ENCODE results near the gene PITHD1. TPM values are rescaled to one million over a fixed set of nuclear protein-coding genes. Genes with fewer than 3 reads are reported as not detected.

The PITHD1 gene
- total RNA-seq, 1 donor from 2014 or later, result 42.4 TPM

GRCh38 chr1:23796466-23797271 lies 18.5 kb downstream of the PITHD1 start:
- H3K9me3 Mint-ChIP-seq (ENCODE audit: unreplicated experiment), result no peaks in the 10 kb centered on the region
- no peak overlapping the region for H3K4me3 Mint-ChIP-seq (ENCODE audit: unreplicated experiment)
- H3K27ac Mint-ChIP-seq (ENCODE audit: unreplicated experiment), result no peak overlapping the region
- no peaks in the 10 kb centered on the region for H3K27me3 Mint-ChIP-seq (ENCODE audit: unreplicated experiment)
- no peak for DNase-seq (ENCODE audit: extremely low spot score, unreplicated experiment)
- peaks cover 22% of the 10 kb centered on the region for H3K4me1 Mint-ChIP-seq (ENCODE audit: unreplicated experiment)
- no peak for TF ChIP-seq CTCF (IDR thresholded peaks at IDR 0.05)
- peaks cover 3% of the 10 kb centered on the region for H3K36me3 Mint-ChIP-seq (ENCODE audit: unreplicated experiment)

GRCh38 chr1:23797478-23798448 lies 19.5 kb downstream of the PITHD1 start:
- peaks cover 17% of the 10 kb centered on the region for H3K4me1 Mint-ChIP-seq (ENCODE audit: unreplicated experiment)
- no peaks in the 10 kb centered on the region for H3K9me3 Mint-ChIP-seq (ENCODE audit: unreplicated experiment)
- no peak for TF ChIP-seq CTCF (IDR thresholded peaks at IDR 0.05)
- no peak for DNase-seq (ENCODE audit: extremely low spot score, unreplicated experiment)
- no peak overlapping the region for H3K4me3 Mint-ChIP-seq (ENCODE audit: unreplicated experiment)
- peaks cover 3% of the 10 kb centered on the region for H3K36me3 Mint-ChIP-seq (ENCODE audit: unreplicated experiment)
- no peak overlapping the region for H3K27ac Mint-ChIP-seq (ENCODE audit: unreplicated experiment)
- H3K27me3 Mint-ChIP-seq (ENCODE audit: unreplicated experiment), result no peaks in the 10 kb centered on the region

- no peak for DNase-seq (ENCODE audit: extremely low spot score, unreplicated experiment)
- no peak for TF ChIP-seq CTCF (IDR thresholded peaks at IDR 0.05)
- Mint-ChIP-seq H3K27me3 (ENCODE audit: unreplicated experiment) (no peaks in the 10 kb centered on the region), H3K4me3 (ENCODE audit: unreplicated experiment) (no peak overlapping the region), H3K36me3 (ENCODE audit: unreplicated experiment) (peaks cover 5% of the 10 kb centered on the region), H3K27ac (ENCODE audit: unreplicated experiment) (peak overlapping the region; percentile 18), H3K4me1 (ENCODE audit: unreplicated experiment) (peaks cover 15% of the 10 kb centered on the region), H3K9me3 (ENCODE audit: unreplicated experiment) (no peaks in the 10 kb centered on the region)
Measured at GRCh38 chr1:23798662-23799142, 20.5 kb downstream of the PITHD1 start.

GRCh38 chr1:23799255-23799569 lies 21.0 kb downstream of the PITHD1 start:
- DNase-seq (ENCODE audit: extremely low spot score, unreplicated experiment), result no peak
- Mint-ChIP-seq H3K27ac (ENCODE audit: unreplicated experiment) (peak overlapping the region; percentile 14), H3K36me3 (ENCODE audit: unreplicated experiment) (peaks cover 7% of the 10 kb centered on the region)

More at GRCh38 chr1:23799255-23799569, 21.0 kb downstream of the PITHD1 start:
- peaks cover 15% of the 10 kb centered on the region for H3K4me1 Mint-ChIP-seq (ENCODE audit: unreplicated experiment)
- TF ChIP-seq CTCF (IDR thresholded peaks at IDR 0.05), result no peak
- no peaks in the 10 kb centered on the region for H3K9me3 Mint-ChIP-seq (ENCODE audit: unreplicated experiment)
- no peaks in the 10 kb centered on the region for H3K27me3 Mint-ChIP-seq (ENCODE audit: unreplicated experiment)
- peak overlapping the region; percentile 84 for H3K4me3 Mint-ChIP-seq (ENCODE audit: unreplicated experiment)

All from osteocyte (in vitro differentiated cells).